ENCODE data around the gene WSB2. TPM values are rescaled to one million over a fixed set of nuclear protein-coding genes. Genes with fewer than 3 reads are reported as not detected.

Gene WSB2
- total and polyA plus RNA-seq, 2 of the 8 experiments (the other 6 are each of a cell fraction or from before 2014, with no cell fraction given): 47.5 to 58.2 TPM

GRCh38 chr12:118022728-118023109 is 38.3 kb downstream of the WSB2 start:
- no peak overlapping the region for H2BK20ac ChIP-seq (ENCODE audit: low read length)
- ChIA-PET CTCF (ENCODE audit: partially characterized antibody) (interaction anchor here (0.7 to 1.9 kb wide), 4 partner anchors 12 to 166 kb away, joined by 3 to 5 read pairs (median 4); no protein-coding TSS in a partner anchor), POLR2A (ENCODE audit: partially characterized antibody) (interaction anchor here (0.9 to 9.0 kb wide), 3 partner anchors 10 to 39 kb away, joined by 3 to 113 read pairs (median 3); partner anchors contain the start of gene WSB2)
- no peak overlapping the region; a peak in 1 of 7 replicates for H3K9ac ChIP-seq (replicated peaks in 1 of 4; ENCODE audit: extremely low read depth in 1 of 4, low read depth in 3 of 4, low read length in 3 of 4)
- DNase-seq (ENCODE audit: low read depth in 1 of 2, low spot score in 2 of 2) (no peak), FAIRE-seq (no peak)
- H3K4me2 ChIP-seq (ENCODE audit: insufficient read depth in 1 of 2, low read depth in 2 of 2, low read length in 2 of 2): no peak overlapping the region
- H3K27me3 ChIP-seq (replicated peaks in 1 of 4; ENCODE audit: control insufficient read depth in 3 of 4, extremely low read depth in 1 of 4, insufficient read depth in 3 of 4, low read length in 3 of 4): no peaks in the 10 kb centered on the region
- no peak overlapping the region for H3K4me3 ChIP-seq (ENCODE audit: extremely low read depth in 1 of 4, insufficient read depth in 2 of 4, low read depth in 3 of 4, low read length in 4 of 4)
- H4K91ac ChIP-seq (replicated peaks; ENCODE audit: insufficient read length, low read length): no peak overlapping the region
- no peak overlapping the region for H2AK5ac ChIP-seq (ENCODE audit: low read depth, low read length)
- H4K8ac ChIP-seq (ENCODE audit: extremely low read depth, insufficient read depth, low read length): no peak overlapping the region
- whole genome bisulfite sequencing, 2 experiments (ENCODE audit: extremely low coverage in 1 of 2, insufficient coverage in 1 of 2, insufficient read length in 1 of 2, insufficient replicate concordance in 2 of 2, low coverage in 1 of 2, low lambda C conversion rate in 2 of 2, missing lambda C conversion rate in 1 of 2): 89% methylated on average over 3 of the region's 3 CpGs; no CpG with 5 or more reads in 1 of the 2 experiments
- H3K18ac ChIP-seq (ENCODE audit: extremely low read depth, low read length): no peak overlapping the region
- H2BK12ac ChIP-seq (ENCODE audit: low read depth, low read length): no peak overlapping the region
- no peaks in the 10 kb centered on the region for H3K4me1 ChIP-seq (replicated peaks in 1 of 4; ENCODE audit: control insufficient read depth in 3 of 4, insufficient read depth in 4 of 4, low read length in 3 of 4)
- no peak overlapping the region for H4K5ac ChIP-seq (ENCODE audit: insufficient read length, low read depth, low read length)
- no peaks in the 10 kb centered on the region for H3K23me2 ChIP-seq (ENCODE audit: low read depth, low read length)
- peaks cover 3 to 6% of the 10 kb centered on the region in 2 experiments for H4K20me1 ChIP-seq (replicated peaks in 1 of 2; ENCODE audit: control insufficient read depth in 1 of 2, insufficient read depth in 2 of 2, low read length in 2 of 2)
- no peaks in the 10 kb centered on the region for H3K79me1 ChIP-seq (ENCODE audit: low read depth, low read length)
- H2BK5ac ChIP-seq (ENCODE audit: low read depth, low read length): no peak overlapping the region
- H2BK120ac ChIP-seq (replicated peaks; ENCODE audit: low read depth, low read length): no peak overlapping the region
- no peak overlapping the region for H2AFZ ChIP-seq (ENCODE audit: low read length)
- H3K4ac ChIP-seq (replicated peaks; ENCODE audit: insufficient read length, low read depth, low read length): no peak overlapping the region
- no peaks in the 10 kb centered on the region for H3K9me3 ChIP-seq (ENCODE audit: insufficient read depth in 2 of 2, low read depth in 1 of 2, low read length in 1 of 2)
- peaks cover 22 to 76% (median 58%) of the 10 kb centered on the region in 4 experiments for H3K36me3 ChIP-seq (ENCODE audit: control insufficient read depth in 2 of 4, insufficient read depth in 4 of 4, low read length in 3 of 4)
- no peak overlapping the region for H2BK15ac ChIP-seq (ENCODE audit: low read length)
- H3K56ac ChIP-seq (replicated peaks; ENCODE audit: insufficient read length, low read depth, low read length): no peak overlapping the region
- H3K23ac ChIP-seq (ENCODE audit: insufficient read length): no peak overlapping the region
- peaks cover 6 to 7% of the 10 kb centered on the region in 2 experiments; a peak in 3 of 4 replicates for H3K79me2 ChIP-seq (ENCODE audit: control insufficient read depth in 1 of 2, insufficient read depth in 2 of 2, low read length in 2 of 2)
- no peak overlapping the region for H3K27ac ChIP-seq (ENCODE audit: low read depth, low read length)
- H3K14ac ChIP-seq (ENCODE audit: insufficient read length): no peak overlapping the region
- TF ChIP-seq RAD21 (IDR thresholded peaks at IDR 0.05 in 1 of 2, conservative IDR thresholded peaks at IDR 0.05 in 1 of 2; ENCODE audit: low read depth in 2 of 2, low read length in 2 of 2): no peak
- no peak for TF ChIP-seq ATF3 (IDR thresholded peaks at IDR 0.05; ENCODE audit: insufficient read depth, low read depth, low read length)
- TF ChIP-seq ASH2L (IDR thresholded peaks at IDR 0.05; ENCODE audit: low read length): no peak
- no peak for TF ChIP-seq NRF1 (IDR thresholded peaks at IDR 0.05; ENCODE audit: low read depth, low read length)
- TF ChIP-seq SP1 (IDR thresholded peaks at IDR 0.05; ENCODE audit: low read depth, low read length): no peak
- no peak for TF ChIP-seq HDAC2 (IDR thresholded peaks at IDR 0.05; ENCODE audit: borderline replicate concordance in 1 of 2, low read depth in 2 of 2, low read length in 2 of 2)
- TF ChIP-seq CTCF (IDR thresholded peaks at IDR 0.05; ENCODE audit: control extremely low read depth in 1 of 3, insufficient read depth in 1 of 3, low read depth in 1 of 3, low read length in 3 of 3): no peak
- TF ChIP-seq KDM5A (IDR thresholded peaks at IDR 0.05; ENCODE audit: low read length): no peak
- TF ChIP-seq SRF (IDR thresholded peaks at IDR 0.05; ENCODE audit: low read depth, low read length): no peak
- TF ChIP-seq CHD1 (IDR thresholded peaks at IDR 0.05; ENCODE audit: low read depth, low read length): no peak
